GM23338 (cell line): ENCODE results near the gene ARHGEF1. TPM values are rescaled to one million over a fixed set of nuclear protein-coding genes. Genes with fewer than 3 reads are reported as not detected.

ENCODE experiments used
- ATAC-seq: fragments of 200-7000 bp; cut with Tn5 transposase; 3 replicates; pipeline ENCODE4 v1.9.1; 2020
- DNase-seq: peaks from one replicate; pipeline ENCODE4 v3.0.0-alpha.2; 2015; ENCODE audit warnings: low spot score
- H2AFZ ChIP-seq: fragments of 200-600 bp; sonication (generic); 2 replicates; pipeline ENCODE4 v1.8.0; 2016; ENCODE audit warnings: antibody characterized with exemption, mild to moderate bottlenecking, moderate library complexity
- H3F3A ChIP-seq: fragments of 200-600 bp; sonication (generic); replicated peaks from 2 replicates; pipeline ENCODE4 v1.8.0; 2017; ENCODE audit warnings: antibody characterized with exemption, mixed run types, low read depth
- H3K27ac ChIP-seq: fragments of 200-600 bp; sonication (generic); 2 replicates; pipeline ENCODE4 v1.6.1; 2016; ENCODE audit warnings: low read depth
- H3K27me3 ChIP-seq: fragments of 200-600 bp; sonication (generic); 2 replicates; pipeline ENCODE4 v1.8.0; 2016; ENCODE audit warnings: mild to moderate bottlenecking, mixed run types, moderate library complexity; ENCODE audit not compliant: insufficient read depth
- H3K36me3 ChIP-seq: fragments of 200-600 bp; sonication (generic); 2 replicates; pipeline ENCODE4 v1.8.0; 2016; ENCODE audit warnings: mild to moderate bottlenecking; ENCODE audit not compliant: insufficient read depth
- H3K4me1 ChIP-seq: fragments of 200-600 bp; sonication (generic); 2 replicates; pipeline ENCODE4 v1.8.0; 2016; ENCODE audit warnings: mild to moderate bottlenecking, moderate library complexity; ENCODE audit not compliant: insufficient read depth
- H3K4me2 ChIP-seq: fragments of 200-600 bp; sonication (generic); 2 replicates; pipeline ENCODE4 v1.7.1; 2017; ENCODE audit warnings: mixed run types
- H3K4me3 ChIP-seq: fragments of 200-600 bp; sonication (generic); 2 replicates; pipeline ENCODE4 v1.6.1; 2016; ENCODE audit warnings: mixed run types
- H3K79me2 ChIP-seq: fragments of 200-600 bp; sonication (generic); replicated peaks from 2 replicates; pipeline ENCODE4 v1.8.0; 2017; ENCODE audit warnings: mild to moderate bottlenecking; ENCODE audit not compliant: insufficient read depth
- H3K9me2 ChIP-seq: fragments of 200-600 bp; sonication (generic); 2 replicates; pipeline ENCODE4 v1.8.0; 2017; ENCODE audit not compliant: insufficient read depth
- H4K20me1 ChIP-seq: fragments of 200-600 bp; sonication (generic); replicated peaks from 2 replicates; pipeline ENCODE4 v1.8.0; 2017; ENCODE audit warnings: mild to moderate bottlenecking; ENCODE audit not compliant: insufficient read depth
- H3K27ac Mint-ChIP-seq: 2 replicates; pipeline ENCODE4 v1.8.0; 2020; ENCODE audit warnings: inconsistent platforms, mild to moderate bottlenecking, moderate library complexity, mixed read lengths
- H3K27me3 Mint-ChIP-seq: 3 replicates; pipeline ENCODE4 v1.8.0; 2022; ENCODE audit warnings: low read depth, mild to moderate bottlenecking, moderate library complexity, mixed read lengths, inconsistent platforms; ENCODE audit not compliant: insufficient read depth, poor library complexity
- H3K36me3 Mint-ChIP-seq: 3 replicates; pipeline ENCODE4 v1.8.0; 2021; ENCODE audit warnings: low read depth, mild to moderate bottlenecking, inconsistent platforms, moderate library complexity, mixed read lengths
- H3K4me1 Mint-ChIP-seq: 3 replicates; pipeline ENCODE4 v1.8.0; 2020; ENCODE audit warnings: mild to moderate bottlenecking, inconsistent platforms, mixed read lengths
- H3K4me3 Mint-ChIP-seq: 3 replicates; pipeline ENCODE4 v1.8.0; 2021; ENCODE audit warnings: moderate library complexity, mild to moderate bottlenecking, inconsistent platforms, mixed read lengths
- H3K9me3 Mint-ChIP-seq: 3 replicates; pipeline ENCODE4 v1.8.0; 2020; ENCODE audit warnings: moderate library complexity, mild to moderate bottlenecking, inconsistent platforms, mixed read lengths
- CREB1 ChIP-seq: fragments of 250-450 bp; sonication (Bioruptor Pico); IDR thresholded peaks from 2 replicates; pipeline ENCODE4 v1.5.0; 2020; ENCODE audit warnings: low read depth, mild to moderate bottlenecking, moderate library complexity
- EZH2 ChIP-seq: fragments of 200-600 bp; sonication (generic); IDR thresholded peaks from one replicate; pipeline ENCODE4 v1.8.0; 2017; ENCODE audit warnings: antibody characterized with exemption, mild to moderate bottlenecking, low read depth; ENCODE audit not compliant: unreplicated experiment
- EZH2phosphoT487 ChIP-seq: fragments of 200-600 bp; sonication (generic); IDR thresholded peaks from one replicate; pipeline ENCODE4 v1.8.1; 2018; ENCODE audit warnings: antibody characterized with exemption; ENCODE audit not compliant: unreplicated experiment
- NANOG ChIP-seq: IDR thresholded peaks from 2 replicates; pipeline ENCODE4 v1.6.1; 2016; ENCODE audit warnings: antibody characterized with exemption, borderline replicate concordance
- POLR2AphosphoS5 ChIP-seq: IDR thresholded peaks from 2 replicates; pipeline ENCODE4 v1.6.1; 2016; ENCODE audit warnings: antibody characterized with exemption, low read depth
- ZNF114 ChIP-seq: fragments of 250-450 bp; sonication (Bioruptor Pico); IDR thresholded peaks from 2 replicates; pipeline ENCODE4 v1.5.0; 2020; ENCODE audit warnings: mild to moderate bottlenecking, moderate library complexity
- ZNF331 ChIP-seq: fragments of 250-450 bp; sonication (Bioruptor Pico); IDR thresholded peaks from 2 replicates; pipeline ENCODE4 v1.5.0; 2020; ENCODE audit warnings: low read depth, mild to moderate bottlenecking, moderate library complexity
- polyA plus RNA-seq: library from polyadenylated mRNA; unstranded; fragments of >200 nt; fragmentation: Nextera tagmentation; extraction: Ambion mirVana; gene quantifications from 2 replicates; pipeline ENCODE4 v1.2.1, GENCODE V29; 2016
- total RNA-seq: library from RNA; depleted of rRNA; stranded (reverse); fragments of >200 nt; shearing (Covaris generic); gene quantifications from 2 replicates; pipeline ENCODE4 v1.2.3, GENCODE V29; 2014
- TF ChIP-seq, protein P1 (sequence below), 2 experiments: fragments of 200-600 bp in 1 of 2; sonication (generic) in 1 of 2; conservative IDR thresholded peaks; 2 replicates each; pipeline versions ENCODE4 v1.5.1 to v1.6.1; 2016 to 2017; ENCODE audit warnings: antibody characterized with exemption in 2 of 2, low read depth in 2 of 2, mild to moderate bottlenecking in 2 of 2, moderate library complexity in 1 of 2
- TF ChIP-seq, protein P2 (sequence below): IDR thresholded peaks from 2 replicates; pipeline ENCODE4 v1.6.1; 2016; ENCODE audit warnings: antibody characterized with exemption
- TF ChIP-seq, protein P3 (sequence below): IDR thresholded peaks from one replicate; pipeline ENCODE4 v1.6.1; 2018; ENCODE audit warnings: antibody characterized with exemption; ENCODE audit not compliant: unreplicated experiment

The ARHGEF1 gene
- total and polyA plus RNA-seq, 2 experiments from 2014 or later: 41.3 to 44.7 TPM

DNA sequence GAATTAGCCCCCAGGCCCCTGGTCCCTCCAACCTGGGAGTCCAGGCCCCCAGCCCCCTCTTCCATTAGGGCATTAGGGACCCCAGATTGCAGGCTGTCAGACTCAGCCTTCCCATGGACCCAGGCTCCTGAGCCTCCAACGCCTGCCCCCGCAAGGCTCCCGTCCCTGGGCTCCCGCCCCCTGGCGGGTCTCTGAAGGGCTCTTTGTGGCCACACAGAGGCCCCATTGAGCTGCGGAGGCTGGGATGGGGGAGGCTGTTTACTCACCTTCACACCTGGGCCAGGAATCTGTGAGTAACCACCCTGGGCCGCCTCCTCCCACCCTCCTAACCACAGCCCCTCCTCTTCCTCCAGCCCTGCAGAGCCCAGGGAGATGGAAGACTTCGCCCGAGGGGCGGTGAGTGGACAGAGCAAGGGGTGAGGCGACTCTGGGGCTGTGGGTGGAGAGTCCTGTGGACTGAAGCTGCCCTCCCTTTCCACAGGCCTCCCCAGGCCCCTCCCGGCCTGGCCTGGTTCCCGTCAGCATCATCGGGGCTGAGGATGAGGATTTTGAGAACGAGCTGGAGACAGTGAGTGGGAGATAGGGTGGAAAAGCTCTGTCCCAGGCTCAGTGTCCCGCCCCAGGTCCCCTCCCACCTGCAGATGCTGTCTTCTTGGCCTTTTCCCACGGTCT is 4.9 kb downstream of the ARHGEF1 start (continued):
- TF ChIP-seq EZH2 (no peak), NANOG (no peak), ZNF114 (no peak), POLR2AphosphoS5 (no peak)
- TF ChIP-seq, protein P1, sequence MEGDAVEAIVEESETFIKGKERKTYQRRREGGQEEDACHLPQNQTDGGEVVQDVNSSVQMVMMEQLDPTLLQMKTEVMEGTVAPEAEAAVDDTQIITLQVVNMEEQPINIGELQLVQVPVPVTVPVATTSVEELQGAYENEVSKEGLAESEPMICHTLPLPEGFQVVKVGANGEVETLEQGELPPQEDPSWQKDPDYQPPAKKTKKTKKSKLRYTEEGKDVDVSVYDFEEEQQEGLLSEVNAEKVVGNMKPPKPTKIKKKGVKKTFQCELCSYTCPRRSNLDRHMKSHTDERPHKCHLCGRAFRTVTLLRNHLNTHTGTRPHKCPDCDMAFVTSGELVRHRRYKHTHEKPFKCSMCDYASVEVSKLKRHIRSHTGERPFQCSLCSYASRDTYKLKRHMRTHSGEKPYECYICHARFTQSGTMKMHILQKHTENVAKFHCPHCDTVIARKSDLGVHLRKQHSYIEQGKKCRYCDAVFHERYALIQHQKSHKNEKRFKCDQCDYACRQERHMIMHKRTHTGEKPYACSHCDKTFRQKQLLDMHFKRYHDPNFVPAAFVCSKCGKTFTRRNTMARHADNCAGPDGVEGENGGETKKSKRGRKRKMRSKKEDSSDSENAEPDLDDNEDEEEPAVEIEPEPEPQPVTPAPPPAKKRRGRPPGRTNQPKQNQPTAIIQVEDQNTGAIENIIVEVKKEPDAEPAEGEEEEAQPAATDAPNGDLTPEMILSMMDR (conservative IDR thresholded peaks at IDR 0.05; ENCODE audit: low read depth in 2 of 2): peak; percentile 38 to 65; a peak in 3 of 4 replicates

DNA sequence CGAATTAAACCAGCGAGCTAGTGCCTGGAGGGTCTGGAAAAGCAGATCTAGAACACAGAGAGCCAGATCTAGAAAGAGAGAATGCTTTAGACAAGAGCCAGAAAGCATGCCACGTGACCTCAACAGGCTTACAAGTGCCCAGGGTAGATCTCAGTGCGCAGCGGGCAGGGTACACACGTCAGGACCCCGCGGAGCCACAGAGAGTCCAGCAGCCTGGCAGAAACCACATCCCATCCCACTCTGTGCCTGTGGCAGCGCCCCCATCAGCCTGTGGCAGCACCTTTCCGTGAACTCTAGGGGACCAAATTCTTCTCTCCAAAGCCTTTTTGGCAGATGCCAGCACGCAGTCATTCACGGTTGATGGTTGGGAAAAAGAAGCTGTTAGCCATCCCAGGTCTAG is 5.9 kb downstream of the ARHGEF1 start:
- Mint-ChIP-seq H3K27me3 (peaks cover 9% of the 10 kb centered on the region), H3K36me3 (peaks cover 19% of the 10 kb centered on the region; the same call in 2 of the 3 replicates), H3K4me3 (no peak overlapping the region), H3K9me3 (peaks cover 3% of the 10 kb centered on the region; the same call in 1 of the 3 replicates), H3K27ac (no peak overlapping the region), H3K4me1 (peaks cover 42% of the 10 kb centered on the region)
- Histone ChIP-seq H3K9me2 (no peaks in the 10 kb centered on the region), H3K27me3 (no peaks in the 10 kb centered on the region), H3F3A (peaks cover 15% of the 10 kb centered on the region), H4K20me1 (peaks cover 4% of the 10 kb centered on the region; the same call in 1 of the 2 replicates), H2AFZ (no peak overlapping the region), H3K4me3 (no peak overlapping the region), H3K4me2 (no peak overlapping the region), H3K4me1 (peaks cover 26% of the 10 kb centered on the region), H3K79me2 (peaks cover 6% of the 10 kb centered on the region; the same call in 1 of the 2 replicates), H3K36me3 (no peaks in the 10 kb centered on the region), H3K27ac (no peak overlapping the region)
- no peak for DNase-seq
- no peak for ATAC-seq
- TF ChIP-seq, protein P1 (conservative IDR thresholded peaks at IDR 0.05; ENCODE audit: low read depth in 2 of 2): peak; percentile 24 to 36
- TF ChIP-seq EZH2phosphoT487 (no peak), EZH2 (no peak)

DNA sequence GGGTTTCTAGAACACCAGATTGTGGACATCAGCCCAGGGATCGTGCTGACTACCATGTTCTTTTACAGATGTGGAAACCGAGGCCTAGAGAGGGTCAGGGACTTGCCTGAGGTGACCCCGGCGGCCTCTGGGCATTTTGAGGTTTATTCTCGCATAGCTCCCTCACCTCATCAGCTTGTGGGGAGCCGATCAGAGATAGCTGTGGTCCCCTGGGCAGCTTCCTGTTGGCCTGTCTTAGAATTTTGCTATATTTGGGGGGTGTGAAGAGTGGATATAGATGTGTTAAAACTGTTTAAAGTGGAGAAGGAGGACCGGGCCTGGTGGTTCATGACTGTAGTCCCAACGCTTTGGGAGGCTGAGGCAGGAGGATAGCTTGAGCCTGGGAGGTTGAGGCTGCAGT is 6.9 kb downstream of the ARHGEF1 start:
- Histone ChIP-seq H2AFZ (no peak overlapping the region), H3K4me1 (peaks cover 22% of the 10 kb centered on the region), H3K36me3 (no peaks in the 10 kb centered on the region), H3K9me2 (no peaks in the 10 kb centered on the region), H3K4me3 (no peak overlapping the region), H3K4me2 (no peak overlapping the region), H3K27me3 (no peaks in the 10 kb centered on the region), H4K20me1 (peaks cover 4% of the 10 kb centered on the region; the same call in 1 of the 2 replicates), H3K27ac (no peak overlapping the region), H3K79me2 (peaks cover 3% of the 10 kb centered on the region; the same call in 1 of the 2 replicates), H3F3A (peaks cover 15% of the 10 kb centered on the region)
- Mint-ChIP-seq H3K27me3 (peaks cover 9% of the 10 kb centered on the region), H3K36me3 (peaks cover 19% of the 10 kb centered on the region; the same call in 2 of the 3 replicates), H3K9me3 (peaks cover 3% of the 10 kb centered on the region; the same call in 1 of the 3 replicates), H3K4me1 (peaks cover 41% of the 10 kb centered on the region), H3K27ac (no peak overlapping the region), H3K4me3 (no peak overlapping the region)
- DNase-seq (no peak), ATAC-seq (no peak)
- TF ChIP-seq POLR2AphosphoS5 (no peak), ZNF114 (no peak), EZH2 (no peak), CREB1 (no peak), ZNF331 (CRISPR knock-in tag) (no peak)
- TF ChIP-seq, protein P2, sequence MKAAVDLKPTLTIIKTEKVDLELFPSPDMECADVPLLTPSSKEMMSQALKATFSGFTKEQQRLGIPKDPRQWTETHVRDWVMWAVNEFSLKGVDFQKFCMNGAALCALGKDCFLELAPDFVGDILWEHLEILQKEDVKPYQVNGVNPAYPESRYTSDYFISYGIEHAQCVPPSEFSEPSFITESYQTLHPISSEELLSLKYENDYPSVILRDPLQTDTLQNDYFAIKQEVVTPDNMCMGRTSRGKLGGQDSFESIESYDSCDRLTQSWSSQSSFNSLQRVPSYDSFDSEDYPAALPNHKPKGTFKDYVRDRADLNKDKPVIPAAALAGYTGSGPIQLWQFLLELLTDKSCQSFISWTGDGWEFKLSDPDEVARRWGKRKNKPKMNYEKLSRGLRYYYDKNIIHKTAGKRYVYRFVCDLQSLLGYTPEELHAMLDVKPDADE: no peak
- TF ChIP-seq, protein P3, sequence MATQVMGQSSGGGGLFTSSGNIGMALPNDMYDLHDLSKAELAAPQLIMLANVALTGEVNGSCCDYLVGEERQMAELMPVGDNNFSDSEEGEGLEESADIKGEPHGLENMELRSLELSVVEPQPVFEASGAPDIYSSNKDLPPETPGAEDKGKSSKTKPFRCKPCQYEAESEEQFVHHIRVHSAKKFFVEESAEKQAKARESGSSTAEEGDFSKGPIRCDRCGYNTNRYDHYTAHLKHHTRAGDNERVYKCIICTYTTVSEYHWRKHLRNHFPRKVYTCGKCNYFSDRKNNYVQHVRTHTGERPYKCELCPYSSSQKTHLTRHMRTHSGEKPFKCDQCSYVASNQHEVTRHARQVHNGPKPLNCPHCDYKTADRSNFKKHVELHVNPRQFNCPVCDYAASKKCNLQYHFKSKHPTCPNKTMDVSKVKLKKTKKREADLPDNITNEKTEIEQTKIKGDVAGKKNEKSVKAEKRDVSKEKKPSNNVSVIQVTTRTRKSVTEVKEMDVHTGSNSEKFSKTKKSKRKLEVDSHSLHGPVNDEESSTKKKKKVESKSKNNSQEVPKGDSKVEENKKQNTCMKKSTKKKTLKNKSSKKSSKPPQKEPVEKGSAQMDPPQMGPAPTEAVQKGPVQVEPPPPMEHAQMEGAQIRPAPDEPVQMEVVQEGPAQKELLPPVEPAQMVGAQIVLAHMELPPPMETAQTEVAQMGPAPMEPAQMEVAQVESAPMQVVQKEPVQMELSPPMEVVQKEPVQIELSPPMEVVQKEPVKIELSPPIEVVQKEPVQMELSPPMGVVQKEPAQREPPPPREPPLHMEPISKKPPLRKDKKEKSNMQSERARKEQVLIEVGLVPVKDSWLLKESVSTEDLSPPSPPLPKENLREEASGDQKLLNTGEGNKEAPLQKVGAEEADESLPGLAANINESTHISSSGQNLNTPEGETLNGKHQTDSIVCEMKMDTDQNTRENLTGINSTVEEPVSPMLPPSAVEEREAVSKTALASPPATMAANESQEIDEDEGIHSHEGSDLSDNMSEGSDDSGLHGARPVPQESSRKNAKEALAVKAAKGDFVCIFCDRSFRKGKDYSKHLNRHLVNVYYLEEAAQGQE: no peak
